NCI-H1092 treated with DMSO at 0.1 percent for 48 hours (cell line): ENCODE measurements around the gene RTN4IP1.

Experiments
- DNase-seq: peaks from one replicate; lab custom pipeline; 2025; lab: John Stamatoyannopoulos, UW

The RTN4IP1 gene

GRCh38 chr6:106546691-106547414, 82.4 kb downstream of the RTN4IP1 start:
- DNase-seq: no peak

GRCh38 chr6:106546261-106546690, 83.0 kb downstream of the RTN4IP1 start:
- DNase-seq: no peak

GRCh38 chr6:106540907-106541306, 88.4 kb downstream of the RTN4IP1 start:
- DNase-seq: no peak

GRCh38 chr6:106540432-106540831, 88.9 kb downstream of the RTN4IP1 start:
- DNase-seq: no peak

- DNase-seq: no peak
Observed at GRCh38 chr6:106539936-106540335, 89.4 kb downstream of the RTN4IP1 start.

- no peak for DNase-seq
Observed at GRCh38 chr6:106538145-106538544, 91.2 kb downstream of the RTN4IP1 start.

GRCh38 chr6:106537662-106538061, 91.6 kb downstream of the RTN4IP1 start:
- no peak for DNase-seq

- DNase-seq: no peak
Observed at GRCh38 chr6:106536851-106537250, 92.4 kb downstream of the RTN4IP1 start.

GRCh38 chr6:106536357-106536756, 92.9 kb downstream of the RTN4IP1 start:
- DNase-seq: no peak

GRCh38 chr6:106535012-106535411, 94.3 kb downstream of the RTN4IP1 start:
- DNase-seq: no peak

- no peak for DNase-seq
Observed at GRCh38 chr6:106534564-106534982, 94.7 kb downstream of the RTN4IP1 start.

- no peak for DNase-seq
Observed at GRCh38 chr6:106534004-106534403, 95.3 kb downstream of the RTN4IP1 start.

GRCh38 chr6:106533054-106533453, 96.2 kb downstream of the RTN4IP1 start:
- DNase-seq: no peak

GRCh38 chr6:106530502-106530901, 98.8 kb downstream of the RTN4IP1 start:
- DNase-seq: no peak

- no peak for DNase-seq
Observed at GRCh38 chr6:106530026-106530425, 99.3 kb downstream of the RTN4IP1 start.

- no peak for DNase-seq
Observed at GRCh38 chr6:106529438-106529837, 99.9 kb downstream of the RTN4IP1 start.

GRCh38 chr6:106528521-106528920, 100.8 kb downstream of the RTN4IP1 start:
- no peak for DNase-seq

GRCh38 chr6:106527979-106528378, 101.3 kb downstream of the RTN4IP1 start:
- no peak for DNase-seq

GRCh38 chr6:106527117-106527516, 102.2 kb downstream of the RTN4IP1 start:
- no peak for DNase-seq

- no peak for DNase-seq
Observed at GRCh38 chr6:106525882-106526275, 103.4 kb downstream of the RTN4IP1 start.

- DNase-seq: no peak
Observed at GRCh38 chr6:106525107-106525881, 104.0 kb downstream of the RTN4IP1 start.

- no peak for DNase-seq
Observed at GRCh38 chr6:106522562-106523250, 106.6 kb downstream of the RTN4IP1 start.
